Endothelial cell (in vitro differentiated cells): Measurements from ENCODE around the gene AAGAB. TPM values are rescaled to one million over a fixed set of nuclear protein-coding genes. Genes with fewer than 3 reads are reported as not detected.
"Not testable (repeated sequence)": the region's sequence is repeated elsewhere in the genome, so short reads cannot be mapped to it uniquely, and the experiment has no call there.

ENCODE experiments used
- DNase-seq: peaks from one replicate; pipeline ENCODE4 v3.0.0; 2021; ENCODE audit warnings: low spot score
- H3K27ac Mint-ChIP-seq: one replicate; pipeline ENCODE4 v1.8.0; 2021; ENCODE audit warnings: mixed read lengths, inconsistent platforms; ENCODE audit not compliant: unreplicated experiment
- H3K27me3 Mint-ChIP-seq: one replicate; pipeline ENCODE4 v1.8.0; 2021; ENCODE audit warnings: mild to moderate bottlenecking, moderate library complexity, mixed read lengths, inconsistent platforms; ENCODE audit not compliant: unreplicated experiment
- H3K36me3 Mint-ChIP-seq: one replicate; pipeline ENCODE4 v1.8.0; 2021; ENCODE audit warnings: mild to moderate bottlenecking, low read depth, mixed read lengths, inconsistent platforms; ENCODE audit not compliant: unreplicated experiment
- H3K4me1 Mint-ChIP-seq: one replicate; pipeline ENCODE4 v1.8.0; 2021; ENCODE audit warnings: mild to moderate bottlenecking, mixed read lengths, inconsistent platforms; ENCODE audit not compliant: unreplicated experiment
- H3K4me3 Mint-ChIP-seq: one replicate; pipeline ENCODE4 v1.8.0; 2021; ENCODE audit warnings: mild to moderate bottlenecking, mixed read lengths, inconsistent platforms; ENCODE audit not compliant: unreplicated experiment
- H3K9me3 Mint-ChIP-seq: one replicate; pipeline ENCODE4 v1.8.0; 2021; ENCODE audit warnings: mixed read lengths, inconsistent platforms; ENCODE audit not compliant: unreplicated experiment
- CTCF ChIP-seq: fragments of 200-600 bp; sonication (generic); IDR thresholded peaks from one replicate; pipeline ENCODE4 v1.5.0; 2021; ENCODE audit warnings: antibody characterized with exemption; ENCODE audit not compliant: unreplicated experiment
- total RNA-seq: library from RNA; stranded (reverse); fragmentation: NEBNext Ultra II Directional; extraction: Animal tissue kit (Norgen Biotek cat#: 25700); gene quantifications from one replicate; pipeline ENCODE4 v1.2.1, GENCODE V29; 2021; ENCODE audit not compliant: unreplicated experiment

Gene AAGAB
- total RNA-seq, 1 donor from 2014 or later: 40.6 TPM

DNA sequence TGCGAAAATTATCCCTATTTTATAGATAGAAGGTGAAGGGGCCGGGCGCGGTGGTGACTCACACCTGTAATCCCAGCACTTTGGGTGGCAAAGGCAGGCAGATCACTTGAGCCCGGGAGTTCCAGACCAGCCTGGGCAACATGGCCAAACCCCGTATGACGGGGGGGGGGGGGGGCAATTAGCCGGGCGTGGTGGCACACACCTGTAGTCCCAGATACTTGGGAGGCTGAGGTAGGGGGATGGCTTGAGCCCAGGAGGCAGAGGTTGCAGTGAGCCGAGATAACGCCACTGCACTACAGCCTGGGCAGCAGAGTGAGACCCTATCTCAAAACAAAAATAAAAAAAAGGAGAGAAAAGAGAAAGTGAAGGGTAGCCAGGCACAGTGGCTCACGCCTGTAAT is 1.4 kb downstream of the AAGAB start:
- H3K9me3 Mint-ChIP-seq: no peaks in the 10 kb centered on the region
- H3K4me3 Mint-ChIP-seq: peak overlapping the region; percentile 97
- no peak for DNase-seq
- no peak for TF ChIP-seq CTCF
- peaks cover 5% of the 10 kb centered on the region for H3K27me3 Mint-ChIP-seq
- H3K27ac Mint-ChIP-seq: peak overlapping the region; percentile 99
- H3K4me1 Mint-ChIP-seq: peaks cover 20% of the 10 kb centered on the region
- peaks cover 4% of the 10 kb centered on the region for H3K36me3 Mint-ChIP-seq

DNA sequence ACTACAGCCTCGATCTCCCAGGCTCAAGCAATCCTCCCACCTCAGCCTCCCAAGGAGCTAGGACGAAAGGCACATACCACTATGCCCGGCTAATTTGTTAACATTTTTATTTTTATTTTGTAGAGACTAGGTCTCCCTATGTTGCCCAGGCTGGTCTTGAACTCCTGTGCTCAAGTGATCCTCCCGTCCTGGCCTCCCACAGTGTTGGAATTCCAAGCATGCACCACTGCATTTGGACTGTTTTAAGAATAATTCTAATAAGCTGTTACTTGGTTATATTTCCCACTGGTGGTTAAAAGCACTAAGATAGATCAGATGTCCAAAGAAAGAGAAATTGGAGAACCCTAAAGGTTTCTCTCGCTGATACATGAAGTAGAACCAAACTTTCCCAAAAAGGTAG is 3.1 kb downstream of the AAGAB start:
- TF ChIP-seq CTCF: no peak
- Mint-ChIP-seq H3K27me3 (peaks cover 5% of the 10 kb centered on the region), H3K27ac (no peak overlapping the region), H3K4me3 (no peak overlapping the region), H3K36me3 (peaks cover 10% of the 10 kb centered on the region), H3K9me3 (no peaks in the 10 kb centered on the region), H3K4me1 (peaks cover 20% of the 10 kb centered on the region)
- DNase-seq: no peak

- no peaks in the 10 kb centered on the region for H3K9me3 Mint-ChIP-seq
These were observed 4.6 kb downstream of the AAGAB start for GRCh38 chr15:67249830-67250229.

GRCh38 chr15:67248011-67248505 is 6.4 kb downstream of the AAGAB start:
- no peak overlapping the region for H3K4me3 Mint-ChIP-seq
- H3K27me3 Mint-ChIP-seq: no peaks in the 10 kb centered on the region
- no peak for DNase-seq
- peaks cover 6% of the 10 kb centered on the region for H3K36me3 Mint-ChIP-seq
- no peak for TF ChIP-seq CTCF
- H3K9me3 Mint-ChIP-seq: no peaks in the 10 kb centered on the region
- H3K27ac Mint-ChIP-seq: no peak overlapping the region
- peaks cover 7% of the 10 kb centered on the region for H3K4me1 Mint-ChIP-seq

More at GRCh38 chr15:67249830-67250229, 4.6 kb downstream of the AAGAB start:
- TF ChIP-seq CTCF: no peak
- Mint-ChIP-seq H3K36me3 (peaks cover 10% of the 10 kb centered on the region), H3K27ac (no peak overlapping the region), H3K27me3 (no peaks in the 10 kb centered on the region), H3K4me3 (no peak overlapping the region), H3K4me1 (peaks cover 17% of the 10 kb centered on the region)
- DNase-seq: no peak

DNA sequence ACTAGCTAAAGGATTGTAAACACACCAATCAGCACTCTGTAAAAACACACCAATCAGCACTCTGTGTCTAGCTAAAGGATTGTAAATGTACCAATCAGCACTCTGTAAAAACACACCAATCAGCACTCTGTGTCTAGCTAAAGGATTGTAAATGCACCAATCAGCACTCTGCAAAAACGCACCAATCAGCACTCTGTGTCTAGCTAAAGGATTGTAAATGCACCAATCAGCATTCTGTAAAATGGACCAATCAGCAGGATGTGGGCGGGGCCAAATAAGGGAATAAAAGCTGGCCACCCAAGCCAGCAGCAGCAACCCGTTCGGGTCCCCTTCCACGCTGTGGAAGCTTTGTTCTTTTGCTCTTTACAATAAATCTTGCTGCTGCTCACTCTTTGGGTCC is 7.9 kb downstream of the AAGAB start:
- not testable (repeated sequence) for H3K27ac Mint-ChIP-seq, H3K4me3 Mint-ChIP-seq, H3K4me1 Mint-ChIP-seq, H3K9me3 Mint-ChIP-seq, H3K27me3 Mint-ChIP-seq, H3K36me3 Mint-ChIP-seq, DNase-seq
